GM23338 (cell line): Measurements from ENCODE around the gene DLL1.

Source experiments
- CREB1 ChIP-seq: fragments of 250-450 bp; sonication (Bioruptor Pico); IDR thresholded peaks from 2 replicates; pipeline ENCODE4 v1.5.0; 2020; ENCODE audit warnings: low read depth, mild to moderate bottlenecking, moderate library complexity
- EZH2 ChIP-seq: fragments of 200-600 bp; sonication (generic); IDR thresholded peaks from one replicate; pipeline ENCODE4 v1.8.0; 2017; ENCODE audit warnings: antibody characterized with exemption, mild to moderate bottlenecking, low read depth; ENCODE audit not compliant: unreplicated experiment
- EZH2phosphoT487 ChIP-seq: fragments of 200-600 bp; sonication (generic); IDR thresholded peaks from one replicate; pipeline ENCODE4 v1.8.1; 2018; ENCODE audit warnings: antibody characterized with exemption; ENCODE audit not compliant: unreplicated experiment
- JUNB ChIP-seq: IDR thresholded peaks from one replicate; pipeline ENCODE4 v1.6.1; 2016; ENCODE audit warnings: antibody characterized with exemption; ENCODE audit not compliant: unreplicated experiment
- NANOG ChIP-seq: IDR thresholded peaks from 2 replicates; pipeline ENCODE4 v1.6.1; 2016; ENCODE audit warnings: antibody characterized with exemption, borderline replicate concordance
- POLR2AphosphoS5 ChIP-seq: IDR thresholded peaks from 2 replicates; pipeline ENCODE4 v1.6.1; 2016; ENCODE audit warnings: antibody characterized with exemption, low read depth
- ZNF114 ChIP-seq: fragments of 250-450 bp; sonication (Bioruptor Pico); IDR thresholded peaks from 2 replicates; pipeline ENCODE4 v1.5.0; 2020; ENCODE audit warnings: mild to moderate bottlenecking, moderate library complexity
- ZNF331 ChIP-seq: fragments of 250-450 bp; sonication (Bioruptor Pico); IDR thresholded peaks from 2 replicates; pipeline ENCODE4 v1.5.0; 2020; ENCODE audit warnings: low read depth, mild to moderate bottlenecking, moderate library complexity
- TF ChIP-seq, protein P1 (sequence below), 2 experiments: fragments of 200-600 bp in 1 of 2; sonication (generic) in 1 of 2; conservative IDR thresholded peaks; 2 replicates each; pipeline versions ENCODE4 v1.5.1 to v1.6.1; 2016 to 2017; ENCODE audit warnings: antibody characterized with exemption in 2 of 2, low read depth in 2 of 2, mild to moderate bottlenecking in 2 of 2, moderate library complexity in 1 of 2
- TF ChIP-seq, protein P2 (sequence below): IDR thresholded peaks from one replicate; pipeline ENCODE4 v1.6.1; 2018; ENCODE audit warnings: antibody characterized with exemption; ENCODE audit not compliant: unreplicated experiment
- TF ChIP-seq, protein P3 (sequence below): IDR thresholded peaks from 2 replicates; pipeline ENCODE4 v1.6.1; 2016; ENCODE audit warnings: antibody characterized with exemption

DNA sequence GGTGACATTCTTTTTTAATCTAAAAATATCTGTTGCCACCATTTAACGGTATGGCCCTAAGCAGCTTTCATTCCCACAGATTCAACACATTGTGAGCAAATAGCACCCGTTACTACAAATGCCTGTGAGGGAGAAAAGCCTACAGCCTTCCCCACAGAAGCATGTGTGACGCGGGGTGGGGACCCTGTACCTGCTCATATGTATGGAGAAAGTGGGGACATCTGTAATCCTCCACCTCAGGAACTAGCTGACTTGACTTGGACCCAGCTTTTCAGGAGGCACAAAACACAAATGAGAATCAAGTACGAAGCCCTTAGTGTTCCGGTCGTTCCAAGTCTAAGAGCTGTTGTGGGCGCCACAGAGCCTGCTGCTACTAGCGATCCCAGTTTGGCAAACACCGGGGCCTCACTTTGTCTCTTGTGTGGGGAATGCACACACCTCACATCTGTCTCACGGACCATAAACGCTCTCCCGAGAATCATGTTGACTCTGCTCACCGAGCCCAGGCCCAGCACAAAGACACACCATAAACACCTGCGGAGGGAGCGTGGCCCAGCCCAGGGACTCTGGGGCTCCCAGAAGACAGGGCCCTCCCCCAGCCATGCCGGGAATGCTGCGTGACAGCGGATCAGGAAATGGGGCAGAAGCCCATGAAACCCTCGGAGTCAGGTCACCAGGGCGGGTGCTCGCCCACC, 21.6 kb downstream of the DLL1 start:
- TF ChIP-seq, protein P1, sequence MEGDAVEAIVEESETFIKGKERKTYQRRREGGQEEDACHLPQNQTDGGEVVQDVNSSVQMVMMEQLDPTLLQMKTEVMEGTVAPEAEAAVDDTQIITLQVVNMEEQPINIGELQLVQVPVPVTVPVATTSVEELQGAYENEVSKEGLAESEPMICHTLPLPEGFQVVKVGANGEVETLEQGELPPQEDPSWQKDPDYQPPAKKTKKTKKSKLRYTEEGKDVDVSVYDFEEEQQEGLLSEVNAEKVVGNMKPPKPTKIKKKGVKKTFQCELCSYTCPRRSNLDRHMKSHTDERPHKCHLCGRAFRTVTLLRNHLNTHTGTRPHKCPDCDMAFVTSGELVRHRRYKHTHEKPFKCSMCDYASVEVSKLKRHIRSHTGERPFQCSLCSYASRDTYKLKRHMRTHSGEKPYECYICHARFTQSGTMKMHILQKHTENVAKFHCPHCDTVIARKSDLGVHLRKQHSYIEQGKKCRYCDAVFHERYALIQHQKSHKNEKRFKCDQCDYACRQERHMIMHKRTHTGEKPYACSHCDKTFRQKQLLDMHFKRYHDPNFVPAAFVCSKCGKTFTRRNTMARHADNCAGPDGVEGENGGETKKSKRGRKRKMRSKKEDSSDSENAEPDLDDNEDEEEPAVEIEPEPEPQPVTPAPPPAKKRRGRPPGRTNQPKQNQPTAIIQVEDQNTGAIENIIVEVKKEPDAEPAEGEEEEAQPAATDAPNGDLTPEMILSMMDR (conservative IDR thresholded peaks at IDR 0.05; ENCODE audit: low read depth in 2 of 2): no peak
- TF ChIP-seq JUNB (no peak), EZH2 (no peak), CREB1 (CRISPR knock-in tag) (no peak), EZH2phosphoT487 (no peak), POLR2AphosphoS5 (no peak), NANOG (no peak), ZNF114 (CRISPR knock-in tag) (no peak), ZNF331 (CRISPR knock-in tag) (no peak)
- TF ChIP-seq, protein P2, sequence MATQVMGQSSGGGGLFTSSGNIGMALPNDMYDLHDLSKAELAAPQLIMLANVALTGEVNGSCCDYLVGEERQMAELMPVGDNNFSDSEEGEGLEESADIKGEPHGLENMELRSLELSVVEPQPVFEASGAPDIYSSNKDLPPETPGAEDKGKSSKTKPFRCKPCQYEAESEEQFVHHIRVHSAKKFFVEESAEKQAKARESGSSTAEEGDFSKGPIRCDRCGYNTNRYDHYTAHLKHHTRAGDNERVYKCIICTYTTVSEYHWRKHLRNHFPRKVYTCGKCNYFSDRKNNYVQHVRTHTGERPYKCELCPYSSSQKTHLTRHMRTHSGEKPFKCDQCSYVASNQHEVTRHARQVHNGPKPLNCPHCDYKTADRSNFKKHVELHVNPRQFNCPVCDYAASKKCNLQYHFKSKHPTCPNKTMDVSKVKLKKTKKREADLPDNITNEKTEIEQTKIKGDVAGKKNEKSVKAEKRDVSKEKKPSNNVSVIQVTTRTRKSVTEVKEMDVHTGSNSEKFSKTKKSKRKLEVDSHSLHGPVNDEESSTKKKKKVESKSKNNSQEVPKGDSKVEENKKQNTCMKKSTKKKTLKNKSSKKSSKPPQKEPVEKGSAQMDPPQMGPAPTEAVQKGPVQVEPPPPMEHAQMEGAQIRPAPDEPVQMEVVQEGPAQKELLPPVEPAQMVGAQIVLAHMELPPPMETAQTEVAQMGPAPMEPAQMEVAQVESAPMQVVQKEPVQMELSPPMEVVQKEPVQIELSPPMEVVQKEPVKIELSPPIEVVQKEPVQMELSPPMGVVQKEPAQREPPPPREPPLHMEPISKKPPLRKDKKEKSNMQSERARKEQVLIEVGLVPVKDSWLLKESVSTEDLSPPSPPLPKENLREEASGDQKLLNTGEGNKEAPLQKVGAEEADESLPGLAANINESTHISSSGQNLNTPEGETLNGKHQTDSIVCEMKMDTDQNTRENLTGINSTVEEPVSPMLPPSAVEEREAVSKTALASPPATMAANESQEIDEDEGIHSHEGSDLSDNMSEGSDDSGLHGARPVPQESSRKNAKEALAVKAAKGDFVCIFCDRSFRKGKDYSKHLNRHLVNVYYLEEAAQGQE: no peak
- TF ChIP-seq, protein P3, sequence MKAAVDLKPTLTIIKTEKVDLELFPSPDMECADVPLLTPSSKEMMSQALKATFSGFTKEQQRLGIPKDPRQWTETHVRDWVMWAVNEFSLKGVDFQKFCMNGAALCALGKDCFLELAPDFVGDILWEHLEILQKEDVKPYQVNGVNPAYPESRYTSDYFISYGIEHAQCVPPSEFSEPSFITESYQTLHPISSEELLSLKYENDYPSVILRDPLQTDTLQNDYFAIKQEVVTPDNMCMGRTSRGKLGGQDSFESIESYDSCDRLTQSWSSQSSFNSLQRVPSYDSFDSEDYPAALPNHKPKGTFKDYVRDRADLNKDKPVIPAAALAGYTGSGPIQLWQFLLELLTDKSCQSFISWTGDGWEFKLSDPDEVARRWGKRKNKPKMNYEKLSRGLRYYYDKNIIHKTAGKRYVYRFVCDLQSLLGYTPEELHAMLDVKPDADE: no peak
